ENCODE measurements around the gene RFT1.

The RFT1 gene

DNA sequence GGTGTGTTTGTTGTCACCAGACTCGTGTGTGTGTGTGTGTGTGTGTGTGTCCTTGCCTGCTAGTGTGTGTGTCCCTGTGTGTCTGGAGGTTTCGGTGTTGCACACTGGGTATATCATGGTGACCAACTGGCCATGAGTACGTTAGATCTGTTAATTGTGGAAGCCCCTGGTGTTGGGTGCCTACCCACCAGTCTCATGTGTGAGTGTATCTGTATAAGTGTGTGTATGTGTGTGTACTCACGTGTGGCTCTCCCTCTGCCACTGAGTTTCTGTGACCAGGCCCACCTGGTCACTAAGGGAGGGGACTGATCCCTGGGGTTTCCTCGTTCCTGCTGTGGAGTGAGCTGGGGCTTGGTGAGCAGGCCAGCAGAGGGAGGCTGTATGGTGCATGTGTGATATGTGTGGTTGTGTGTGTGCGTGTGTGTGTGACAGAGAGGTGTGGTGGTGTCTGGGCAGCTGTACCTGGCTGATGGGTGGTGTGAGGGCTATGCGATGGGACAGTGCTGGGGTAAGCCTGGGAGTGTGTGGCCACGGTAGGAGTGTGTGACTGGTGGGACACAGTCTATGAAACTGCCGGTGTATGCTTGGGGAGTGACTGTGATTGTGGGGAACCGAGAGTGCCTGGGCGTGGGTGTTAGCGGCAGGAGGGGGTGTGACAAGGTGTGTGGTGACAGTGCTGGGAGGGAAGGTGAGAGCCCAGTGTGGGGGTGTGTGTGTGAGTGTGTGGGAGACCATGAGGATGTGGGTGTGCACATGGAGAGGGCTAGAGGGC lies 32.6 kb upstream of the RFT1 start:
- TF ChIP-seq, protein P1, sequence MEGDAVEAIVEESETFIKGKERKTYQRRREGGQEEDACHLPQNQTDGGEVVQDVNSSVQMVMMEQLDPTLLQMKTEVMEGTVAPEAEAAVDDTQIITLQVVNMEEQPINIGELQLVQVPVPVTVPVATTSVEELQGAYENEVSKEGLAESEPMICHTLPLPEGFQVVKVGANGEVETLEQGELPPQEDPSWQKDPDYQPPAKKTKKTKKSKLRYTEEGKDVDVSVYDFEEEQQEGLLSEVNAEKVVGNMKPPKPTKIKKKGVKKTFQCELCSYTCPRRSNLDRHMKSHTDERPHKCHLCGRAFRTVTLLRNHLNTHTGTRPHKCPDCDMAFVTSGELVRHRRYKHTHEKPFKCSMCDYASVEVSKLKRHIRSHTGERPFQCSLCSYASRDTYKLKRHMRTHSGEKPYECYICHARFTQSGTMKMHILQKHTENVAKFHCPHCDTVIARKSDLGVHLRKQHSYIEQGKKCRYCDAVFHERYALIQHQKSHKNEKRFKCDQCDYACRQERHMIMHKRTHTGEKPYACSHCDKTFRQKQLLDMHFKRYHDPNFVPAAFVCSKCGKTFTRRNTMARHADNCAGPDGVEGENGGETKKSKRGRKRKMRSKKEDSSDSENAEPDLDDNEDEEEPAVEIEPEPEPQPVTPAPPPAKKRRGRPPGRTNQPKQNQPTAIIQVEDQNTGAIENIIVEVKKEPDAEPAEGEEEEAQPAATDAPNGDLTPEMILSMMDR (IDR thresholded peaks at IDR 0.05; ENCODE audit: low read length, missing control alignments) = no peak
- peak overlapping the region; percentile 83 for H3K4me3 ChIP-seq (replicated peaks; ENCODE audit: low read depth, low read length)
- DNase-seq (ENCODE audit: low read depth) = peak; percentile 18

DNA sequence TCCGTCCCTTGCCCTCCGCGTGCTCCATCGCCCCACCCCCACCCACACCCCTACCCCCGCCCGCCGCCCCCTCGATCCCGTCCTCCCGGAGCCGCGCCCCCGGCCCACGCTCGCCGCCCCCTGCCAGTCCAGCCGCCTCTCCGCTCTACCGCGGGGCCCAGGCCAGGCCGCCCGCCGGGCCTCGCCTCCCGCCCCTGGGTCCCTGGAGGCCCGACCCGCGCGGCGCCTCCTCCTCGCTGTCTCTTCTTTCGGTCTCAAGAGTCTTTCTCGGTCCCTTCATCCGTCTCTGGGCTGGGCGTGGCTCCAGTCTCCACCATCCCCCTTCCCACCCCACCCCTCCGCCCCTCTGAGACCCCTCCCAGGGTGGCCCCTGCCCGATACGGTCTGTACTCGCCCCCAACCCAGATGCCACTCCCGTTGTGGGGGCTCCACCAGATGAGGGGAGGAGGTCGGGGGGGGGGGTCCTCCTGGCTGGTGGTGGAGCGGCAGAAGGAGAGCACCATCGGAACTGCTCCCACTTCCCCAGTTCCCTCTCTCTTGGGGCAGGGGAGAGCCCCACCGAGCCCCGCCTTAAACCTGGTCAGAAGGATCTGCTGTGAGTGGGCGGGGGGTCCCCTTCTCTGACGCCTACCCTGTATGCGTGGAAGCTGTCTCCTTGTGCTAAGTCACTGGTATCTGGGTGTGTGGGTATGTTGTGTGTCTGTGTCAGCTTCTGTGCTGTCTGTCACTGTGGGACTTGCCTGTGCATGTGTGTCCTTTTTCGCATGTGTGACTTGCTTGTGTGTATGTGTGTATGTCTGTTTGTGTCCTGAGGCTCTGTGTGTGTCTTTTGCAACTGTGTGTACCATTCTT lies 31.8 kb upstream of the RFT1 start:
- peak overlapping the region; percentile 83 for H3K4me3 ChIP-seq (replicated peaks; ENCODE audit: low read depth, low read length)
- TF ChIP-seq, protein P1 (IDR thresholded peaks at IDR 0.05; ENCODE audit: low read length, missing control alignments) = no peak
- DNase-seq (ENCODE audit: low read depth) = peak; percentile 24

DNA sequence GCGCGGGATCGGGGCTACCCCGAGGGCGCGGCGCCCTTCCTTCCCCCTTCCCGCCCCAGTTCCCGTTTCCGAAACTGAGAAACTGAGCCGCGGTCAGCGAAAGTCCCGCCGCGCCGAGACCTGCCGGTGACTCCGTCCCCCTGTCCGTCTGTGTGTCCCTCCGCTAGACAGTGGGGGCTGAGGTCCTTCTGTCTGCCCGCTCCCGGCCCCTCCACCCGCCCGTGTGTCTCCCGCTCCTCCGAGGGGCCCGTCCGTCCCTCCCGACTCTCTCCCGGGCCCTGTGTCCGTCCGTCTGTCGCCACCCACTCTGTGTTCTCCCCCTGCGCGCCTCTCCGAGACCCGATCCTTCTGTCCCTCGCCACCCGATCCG lies 31.2 kb upstream of the RFT1 start:
- no peak for DNase-seq (ENCODE audit: low read depth)
- TF ChIP-seq, protein P1 (IDR thresholded peaks at IDR 0.05; ENCODE audit: low read length, missing control alignments) = no peak
- H3K4me3 ChIP-seq (replicated peaks; ENCODE audit: low read depth, low read length) = peak overlapping the region; percentile 83

DNA sequence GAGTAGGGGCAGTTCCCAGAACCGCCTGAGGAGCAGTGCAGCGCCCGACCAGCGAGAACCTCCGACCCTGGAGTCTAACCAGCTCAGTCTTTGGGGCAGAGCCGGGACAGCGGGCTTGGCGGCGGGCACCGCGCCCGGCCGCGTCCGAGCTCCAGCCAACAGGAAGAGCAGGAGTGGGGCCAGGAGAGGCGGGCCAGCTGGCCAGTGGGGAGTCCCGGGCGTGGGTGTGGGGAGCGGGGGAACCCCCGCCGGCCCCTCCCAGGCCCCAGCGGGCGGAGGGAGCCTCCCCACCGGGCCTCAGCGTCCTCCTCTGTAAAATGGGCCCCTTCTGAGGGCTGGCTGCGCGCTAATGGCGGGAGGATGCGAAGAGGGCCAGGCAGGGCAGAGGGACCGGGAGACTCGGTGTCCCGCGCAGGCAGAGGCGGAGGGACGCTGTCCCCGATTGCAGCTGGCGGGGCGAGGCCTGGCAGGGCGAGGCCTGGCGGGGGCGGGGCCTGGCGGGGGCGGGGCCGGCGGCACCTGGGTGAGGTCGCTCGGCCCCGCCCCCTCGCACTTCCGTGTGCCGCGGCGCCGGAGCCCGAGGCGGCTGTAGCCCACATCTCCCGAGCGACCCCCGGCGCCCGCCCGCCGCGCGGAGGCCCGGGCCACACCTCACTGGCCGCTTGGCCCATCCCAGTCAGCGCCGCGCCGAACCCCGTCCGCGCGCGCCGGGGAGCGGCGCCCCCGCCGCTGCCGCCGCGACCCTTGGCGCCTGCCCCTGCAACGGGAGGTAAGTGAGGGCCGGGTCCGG lies 30.6 kb upstream of the RFT1 start, which contains the start of gene PRKCD:
Gene PRKCD, plus strand, starts transcription at position 550 of the 790 bp plus-strand sequence. CDS start 17,214 bp downstream, outside the sequence.
- TF ChIP-seq, protein P1 (IDR thresholded peaks at IDR 0.05; ENCODE audit: low read length, missing control alignments) = peak; percentile 38
- DNase-seq (ENCODE audit: low read depth) = peak; percentile 87
- H3K4me3 ChIP-seq (replicated peaks; ENCODE audit: low read depth, low read length) = peak within 1 kb of the TSS; percentile 83

DNA sequence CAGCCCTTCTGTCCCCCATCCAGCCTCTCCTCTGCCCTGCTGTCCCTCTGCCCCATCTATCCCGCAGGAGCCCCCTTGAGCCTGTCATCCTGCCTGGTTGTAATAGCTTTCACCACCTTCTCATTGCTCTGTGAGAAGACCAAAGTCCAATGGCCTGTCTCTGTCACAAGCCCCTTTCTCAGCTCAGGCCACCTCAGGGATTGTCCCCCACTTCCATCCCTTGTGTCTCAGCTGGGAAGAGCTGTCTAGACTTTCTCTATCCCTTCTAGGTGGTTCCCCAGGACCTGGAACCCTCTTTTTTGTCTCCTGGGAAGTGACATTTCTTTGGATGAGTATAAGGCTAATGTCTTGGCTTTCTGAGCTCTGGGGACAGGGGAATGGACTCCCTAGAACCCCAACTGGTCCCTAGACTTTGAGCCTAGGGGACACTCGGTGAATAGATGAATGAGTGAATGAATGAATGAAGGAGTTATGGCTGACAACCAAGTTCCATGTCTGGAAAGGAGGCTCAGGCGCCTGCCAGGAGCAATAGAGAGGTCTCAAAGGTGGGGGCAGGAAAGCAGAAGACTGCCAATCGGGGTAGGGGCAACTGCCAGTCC lies 29.9 kb upstream of the RFT1 start:
- DNase-seq (ENCODE audit: low read depth) = no peak
- TF ChIP-seq, protein P1 (IDR thresholded peaks at IDR 0.05; ENCODE audit: low read length, missing control alignments) = no peak

More for the DNA sequence above, 29.9 kb upstream of the RFT1 start:
- H3K4me3 ChIP-seq (replicated peaks; ENCODE audit: low read depth, low read length) = peak overlapping the region; percentile 83

Measured in fibroblast of pulmonary artery (primary cell).